Measurements from ENCODE around the gene GAREM1. TPM values are rescaled to one million over a fixed set of nuclear protein-coding genes. Genes with fewer than 3 reads are reported as not detected.

Gene GAREM1
- total RNA-seq, 3 donors from 2014 or later = 0.11 to 0.33 (median 0.30) TPM

- ATAC-seq = no peak
These were observed 251.2 kb downstream of the GAREM1 start for GRCh38 chr18:32219431-32220018.

GRCh38 chr18:32216390-32216789, 254.3 kb downstream of the GAREM1 start:
- Mint-ChIP-seq H3K27me3 (ENCODE audit: low read depth) (no peaks in the 10 kb centered on the region), H3K36me3 (ENCODE audit: insufficient read depth) (no peaks in the 10 kb centered on the region), H3K4me1 (ENCODE audit: low read depth) (no peaks in the 10 kb centered on the region), H3K4me3 (no peak overlapping the region), H3K9me3 (no peaks in the 10 kb centered on the region)
- DNase-seq (no peak), ATAC-seq (no peak)

More at GRCh38 chr18:32219431-32220018, 251.2 kb downstream of the GAREM1 start:
- H3K4me1 Mint-ChIP-seq (ENCODE audit: low read depth) = no peaks in the 10 kb centered on the region
- no peak overlapping the region for H3K4me3 Mint-ChIP-seq
- no peaks in the 10 kb centered on the region for H3K27me3 Mint-ChIP-seq (ENCODE audit: low read depth)
- H3K36me3 Mint-ChIP-seq (ENCODE audit: insufficient read depth) = no peaks in the 10 kb centered on the region
- DNase-seq = no peak
- H3K9me3 Mint-ChIP-seq = no peaks in the 10 kb centered on the region

- Mint-ChIP-seq H3K4me3 (no peak overlapping the region), H3K9me3 (no peaks in the 10 kb centered on the region), H3K27me3 (ENCODE audit: low read depth) (no peaks in the 10 kb centered on the region), H3K4me1 (ENCODE audit: low read depth) (no peaks in the 10 kb centered on the region), H3K36me3 (ENCODE audit: insufficient read depth) (no peaks in the 10 kb centered on the region)
- no peak for DNase-seq
- ATAC-seq = no peak
These were observed 257.0 kb downstream of the GAREM1 start for GRCh38 chr18:32213693-32214092.
